Measurements from ENCODE around the gene SPTB.

Gene SPTB

GRCh38 chr14:64834965-64835364, 44.7 kb downstream of the SPTB start:
- no peak for DNase-seq
- H3K4me3 ChIP-seq (ENCODE audit: low read length) = no peak overlapping the region
- H3F3A ChIP-seq (ENCODE audit: insufficient read depth, low read length) = no peaks in the 10 kb centered on the region
- no peak overlapping the region for H3K9ac ChIP-seq (ENCODE audit: low read length)
- H3K27ac ChIP-seq (ENCODE audit: low read length) = no peak overlapping the region
- H2AFZ ChIP-seq (ENCODE audit: low read length) = no peak overlapping the region
- H3K4me1 ChIP-seq (ENCODE audit: low read length) = no peaks in the 10 kb centered on the region
- H3K27me3 ChIP-seq (replicated peaks; ENCODE audit: insufficient read depth, low read length) = no peaks in the 10 kb centered on the region
- TF ChIP-seq EZH2 (optimal IDR thresholded peaks at IDR 0.05; ENCODE audit: low read depth, low read length) (no peak), CTCF (IDR thresholded peaks at IDR 0.05; ENCODE audit: low read length) (no peak), EZH2phosphoT487 (IDR thresholded peaks at IDR 0.05; ENCODE audit: low read length) (no peak)
- H3K9me2 ChIP-seq (replicated peaks; ENCODE audit: insufficient read depth, low read length) = no peaks in the 10 kb centered on the region
- H3K9me3 ChIP-seq (replicated peaks; ENCODE audit: insufficient read depth, low read length) = no peaks in the 10 kb centered on the region
- H3K79me2 ChIP-seq (ENCODE audit: low read length) = no peaks in the 10 kb centered on the region
- H3K36me3 ChIP-seq (replicated peaks; ENCODE audit: insufficient read depth, low read length) = no peaks in the 10 kb centered on the region
- H3K4me2 ChIP-seq (ENCODE audit: low read depth, low read length) = no peak overlapping the region
- no peaks in the 10 kb centered on the region for H4K20me1 ChIP-seq (ENCODE audit: insufficient read depth, low read length)

GRCh38 chr14:64831419-64831818, 48.3 kb downstream of the SPTB start:
- H3K9me3 ChIP-seq (replicated peaks; ENCODE audit: insufficient read depth, low read length) = no peaks in the 10 kb centered on the region
- H4K20me1 ChIP-seq (ENCODE audit: insufficient read depth, low read length) = no peaks in the 10 kb centered on the region
- no peaks in the 10 kb centered on the region for H3F3A ChIP-seq (ENCODE audit: insufficient read depth, low read length)
- H3K9me2 ChIP-seq (replicated peaks; ENCODE audit: insufficient read depth, low read length) = no peaks in the 10 kb centered on the region
- no peak overlapping the region for H2AFZ ChIP-seq (ENCODE audit: low read length)
- H3K27me3 ChIP-seq (replicated peaks; ENCODE audit: insufficient read depth, low read length) = no peaks in the 10 kb centered on the region
- no peak overlapping the region for H3K27ac ChIP-seq (ENCODE audit: low read length)
- H3K4me3 ChIP-seq (ENCODE audit: low read length) = no peak overlapping the region
- TF ChIP-seq CTCF (IDR thresholded peaks at IDR 0.05; ENCODE audit: low read length) (no peak), EZH2phosphoT487 (IDR thresholded peaks at IDR 0.05; ENCODE audit: low read length) (no peak), EZH2 (optimal IDR thresholded peaks at IDR 0.05; ENCODE audit: low read depth, low read length) (no peak)
- H3K9ac ChIP-seq (ENCODE audit: low read length) = no peak overlapping the region
- H3K4me1 ChIP-seq (ENCODE audit: low read length) = no peaks in the 10 kb centered on the region
- DNase-seq = no peak
- H3K36me3 ChIP-seq (replicated peaks; ENCODE audit: insufficient read depth, low read length) = no peaks in the 10 kb centered on the region
- no peak overlapping the region for H3K4me2 ChIP-seq (ENCODE audit: low read depth, low read length)
- no peaks in the 10 kb centered on the region for H3K79me2 ChIP-seq (ENCODE audit: low read length)

- no peaks in the 10 kb centered on the region for H4K20me1 ChIP-seq (ENCODE audit: insufficient read depth, low read length)
- H3K9me3 ChIP-seq (replicated peaks; ENCODE audit: insufficient read depth, low read length) = no peaks in the 10 kb centered on the region
- H3F3A ChIP-seq (ENCODE audit: insufficient read depth, low read length) = no peaks in the 10 kb centered on the region
- H3K9ac ChIP-seq (ENCODE audit: low read length) = no peak overlapping the region
- TF ChIP-seq EZH2 (optimal IDR thresholded peaks at IDR 0.05; ENCODE audit: low read depth, low read length) = no peak
- TF ChIP-seq EZH2phosphoT487 (IDR thresholded peaks at IDR 0.05; ENCODE audit: low read length) = no peak
- TF ChIP-seq CTCF (IDR thresholded peaks at IDR 0.05; ENCODE audit: low read length) = no peak
- no peaks in the 10 kb centered on the region for H3K27me3 ChIP-seq (replicated peaks; ENCODE audit: insufficient read depth, low read length)
- no peaks in the 10 kb centered on the region for H3K79me2 ChIP-seq (ENCODE audit: low read length)
- H3K9me2 ChIP-seq (replicated peaks; ENCODE audit: insufficient read depth, low read length) = no peaks in the 10 kb centered on the region
- no peak for DNase-seq
- no peaks in the 10 kb centered on the region for H3K4me1 ChIP-seq (ENCODE audit: low read length)
- H3K4me3 ChIP-seq (ENCODE audit: low read length) = no peak overlapping the region
- H3K4me2 ChIP-seq (ENCODE audit: low read depth, low read length) = no peak overlapping the region
- H3K27ac ChIP-seq (ENCODE audit: low read length) = no peak overlapping the region
- H3K36me3 ChIP-seq (replicated peaks; ENCODE audit: insufficient read depth, low read length) = no peaks in the 10 kb centered on the region
- no peak overlapping the region for H2AFZ ChIP-seq (ENCODE audit: low read length)
These were observed 48.7 kb downstream of the SPTB start for GRCh38 chr14:64830961-64831360.
